ENCODE results near the gene MSL3B.
A peak's percentile ranks its signal among the peaks of the same experiment; 100 is the strongest.
"Not testable (repeated sequence)": the region's sequence is repeated elsewhere in the genome, so short reads cannot be mapped to it uniquely, and the experiment has no call there.

Gene MSL3B

DNA sequence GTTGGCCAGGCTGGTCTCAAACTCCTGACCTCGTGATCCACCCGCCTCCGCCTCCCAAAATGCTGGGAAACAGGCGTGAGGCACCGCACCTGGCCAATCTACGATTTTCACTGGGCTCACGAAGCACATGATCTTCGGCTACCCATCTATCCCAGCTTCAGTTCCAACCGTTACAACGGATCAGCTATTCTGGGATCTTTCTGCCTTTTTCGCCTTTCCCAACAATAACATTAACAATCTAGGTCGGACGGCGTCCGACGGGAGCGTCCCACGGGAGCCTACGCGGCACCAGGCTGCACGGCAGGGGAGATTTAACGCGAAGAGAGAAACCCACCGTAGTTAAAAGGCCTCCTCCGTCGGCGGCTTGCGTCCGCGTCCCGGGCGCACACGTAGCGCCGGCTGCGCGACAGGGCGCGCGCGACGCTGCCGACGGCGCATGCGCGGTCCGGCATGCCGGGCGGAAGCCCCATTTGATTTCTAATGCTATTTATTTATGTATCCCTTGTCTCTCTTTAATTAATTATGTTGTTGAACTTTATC is at the start of gene MSL3B:
MSL3B (minus strand) TSS at position 394 of the 540 bp plus-strand sequence.
- peak; percentile 14 for DNase-seq (ENCODE audit: low read depth)

DNA sequence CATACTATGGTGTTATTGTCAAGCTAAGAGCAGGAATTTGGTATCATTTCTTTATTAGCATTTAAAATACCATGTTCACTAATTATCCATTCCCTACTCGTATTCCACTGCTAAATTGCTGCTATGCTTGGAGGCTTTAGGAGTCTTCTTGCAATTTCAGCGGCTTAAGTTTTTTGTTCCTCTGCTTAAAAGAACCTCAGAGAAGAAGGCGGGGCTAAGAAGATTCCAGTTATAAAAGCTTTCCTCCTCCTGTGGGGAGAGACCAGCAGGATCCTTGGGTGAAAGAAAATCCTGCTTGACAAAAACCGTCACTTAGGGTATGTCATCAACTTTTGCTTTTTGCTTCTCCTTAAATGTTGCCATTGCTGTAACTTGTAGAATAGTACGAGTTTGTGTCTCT is 48.9 kb upstream of the MSL3B start, which contains the start of gene TRPM8:
TRPM8 (plus strand) TSS at position 258 of the 400 bp plus-strand sequence. CDS start 9,165 bp downstream, outside the sequence.
- no peak for DNase-seq (ENCODE audit: low read depth)

DNA sequence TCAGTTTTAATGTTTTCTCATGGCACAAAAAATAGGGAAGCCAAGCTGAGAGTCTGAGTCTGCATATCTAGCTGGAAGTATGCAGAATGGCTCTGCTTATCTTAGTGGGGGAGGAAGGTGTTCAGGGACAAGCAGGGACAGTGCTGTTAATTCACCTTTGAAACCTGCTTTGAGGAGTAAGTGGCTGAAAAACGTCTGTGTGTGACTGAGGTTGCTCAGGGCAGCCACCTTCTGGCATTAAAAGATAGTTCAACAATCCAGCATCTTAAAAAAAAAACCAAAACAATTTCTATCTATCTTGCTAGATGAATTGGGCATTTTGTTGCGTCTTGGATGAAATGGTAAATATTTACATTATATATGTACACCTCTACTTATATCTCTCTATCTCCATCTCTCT is 46.9 kb upstream of the MSL3B start:
- no peak for DNase-seq (ENCODE audit: low read depth)

DNA sequence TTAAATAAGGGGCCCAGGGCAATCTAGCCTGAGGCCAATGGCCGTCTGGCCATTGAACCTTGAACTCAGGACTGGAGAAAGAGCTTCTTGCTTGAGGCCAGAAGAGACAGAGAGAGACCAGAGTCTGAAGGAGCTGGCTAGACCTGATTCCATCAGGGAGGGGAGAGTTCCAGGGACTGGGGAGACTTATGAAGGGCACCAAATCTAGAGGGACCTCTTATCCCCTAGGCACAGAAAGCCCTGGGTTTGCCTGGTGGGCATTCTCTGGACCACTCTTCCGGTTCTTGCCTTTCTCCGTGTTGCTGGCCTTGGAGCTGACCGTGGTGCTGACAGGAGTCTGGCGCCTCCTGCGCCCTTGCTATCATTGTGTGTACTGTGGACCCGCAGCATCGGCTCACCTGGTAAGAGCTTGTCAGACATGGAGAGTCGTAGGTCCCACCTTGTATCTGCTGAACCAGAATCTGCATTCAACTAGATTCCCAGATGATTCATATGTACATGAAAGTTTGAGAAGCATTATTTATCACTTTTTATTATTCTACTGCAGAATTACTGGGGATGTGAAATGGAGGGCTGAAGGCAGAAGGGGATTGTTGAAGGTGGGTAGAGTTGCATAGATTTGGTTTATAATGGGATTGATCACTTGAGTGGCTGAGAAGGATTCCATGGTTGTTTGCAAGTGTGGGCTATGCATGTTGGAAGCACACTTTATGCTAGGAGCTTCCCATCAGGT is 44.7 kb upstream of the MSL3B start:
- peak; percentile 3 for DNase-seq (ENCODE audit: low read depth)

- no peak for DNase-seq (ENCODE audit: low read depth)
These were observed 39.4 kb upstream of the MSL3B start for GRCh38 chr2:233907627-233908026.

GRCh38 chr2:233905945-233906344 is 37.8 kb upstream of the MSL3B start:
- DNase-seq (ENCODE audit: low read depth) = no peak

DNA sequence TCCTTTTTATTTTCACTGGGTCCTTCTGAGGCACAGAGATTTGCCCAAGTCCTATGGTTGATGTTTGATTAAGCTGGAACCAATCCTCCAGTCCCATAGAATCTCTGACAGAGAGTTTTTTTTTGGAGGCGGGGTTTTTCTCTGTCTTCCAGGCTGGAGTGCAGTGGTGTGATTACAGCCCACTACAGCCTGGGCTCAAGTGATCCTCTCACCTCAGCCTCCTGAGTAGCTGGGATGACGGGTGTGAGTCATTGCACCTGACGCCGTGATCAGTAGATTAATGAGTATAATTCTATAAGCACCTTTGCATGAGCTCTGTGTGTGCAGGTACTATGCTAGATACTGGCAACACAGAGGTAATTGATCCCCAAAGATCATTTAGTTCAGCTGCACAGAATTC is 33.7 kb upstream of the MSL3B start:
- DNase-seq (ENCODE audit: low read depth) = no peak

GRCh38 chr2:233901367-233901766 is 33.2 kb upstream of the MSL3B start:
- no peak for DNase-seq (ENCODE audit: low read depth)

DNA sequence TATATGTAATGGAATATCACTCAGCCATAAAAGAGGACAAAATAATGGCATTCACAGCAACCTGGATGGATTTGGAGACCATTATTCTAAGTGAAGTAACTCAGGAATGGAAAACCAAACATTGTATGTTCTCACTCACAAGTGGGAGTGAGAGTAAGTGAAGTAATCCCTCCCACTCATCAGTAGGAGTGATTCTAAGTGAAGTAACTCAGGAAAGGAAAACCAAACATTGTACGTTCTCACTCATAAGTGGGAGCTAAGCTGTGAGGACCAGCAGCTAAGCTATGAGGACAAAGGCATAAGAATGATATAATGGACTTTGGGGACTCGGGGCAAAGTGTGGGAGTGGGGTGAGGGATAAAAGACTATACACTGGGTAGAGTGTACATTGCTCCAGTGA is 28.1 kb upstream of the MSL3B start:
- not testable (repeated sequence) for DNase-seq (ENCODE audit: low read depth)

DNA sequence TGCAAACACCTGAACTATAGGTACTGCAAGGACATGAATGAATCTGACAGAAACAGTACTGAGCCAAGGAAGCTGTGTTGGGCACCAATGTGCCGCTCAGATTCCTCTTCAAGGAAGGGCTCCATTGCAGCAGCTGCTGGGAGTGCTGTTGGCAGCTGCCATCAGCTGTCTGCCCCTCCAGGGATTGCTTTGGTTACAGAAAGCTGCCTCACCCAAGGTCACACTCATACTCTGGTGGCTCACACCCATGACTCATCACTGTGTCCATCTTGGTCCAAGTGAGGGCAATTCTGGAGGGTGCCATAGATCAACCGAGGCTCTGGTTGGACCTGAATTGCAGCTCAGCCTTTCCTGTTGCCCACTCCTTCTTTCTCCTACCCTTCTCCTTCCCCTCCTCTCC is 24.6 kb upstream of the MSL3B start:
- no peak for DNase-seq (ENCODE audit: low read depth)

DNA sequence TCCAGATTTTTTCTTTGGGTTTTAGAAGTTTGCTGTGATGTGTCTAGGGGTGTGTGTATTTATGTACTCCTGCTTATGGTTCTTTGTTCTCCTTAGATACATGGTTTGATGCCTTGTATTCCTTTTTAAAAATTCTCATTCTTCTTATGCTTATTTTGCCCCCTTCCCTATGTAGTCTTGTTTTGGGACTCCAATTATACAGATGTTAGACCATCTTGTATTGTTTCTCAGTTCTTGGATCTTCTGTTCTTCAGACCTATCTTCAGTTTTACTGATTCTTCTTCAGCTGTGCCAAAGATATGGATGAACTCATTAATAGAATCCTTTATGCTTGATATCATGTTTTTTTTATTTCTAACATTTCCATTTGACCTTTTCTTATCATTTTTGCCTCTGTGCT is 14.2 kb upstream of the MSL3B start:
- DNase-seq (ENCODE audit: low read depth) = no peak

DNA sequence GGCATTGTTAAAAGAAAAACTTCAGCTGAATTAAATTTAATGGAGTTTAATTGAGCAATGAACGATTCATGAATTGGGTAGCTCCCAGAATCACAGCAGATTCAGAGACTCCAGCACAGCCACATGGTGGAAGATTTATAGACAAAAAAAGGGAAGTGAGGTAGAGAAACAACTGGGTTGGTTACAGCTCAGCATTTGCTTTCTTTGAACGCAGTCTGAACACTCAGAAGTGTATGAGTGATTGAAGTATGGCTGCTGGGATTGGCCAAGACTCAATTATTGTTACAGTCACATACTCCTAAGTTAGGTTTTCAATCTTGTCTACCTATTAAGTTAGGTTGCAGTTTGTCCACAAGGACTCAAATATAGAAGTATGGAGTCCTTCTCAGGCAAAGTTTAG is 3.9 kb upstream of the MSL3B start:
- DNase-seq (ENCODE audit: low read depth) = not testable (repeated sequence)

DNA sequence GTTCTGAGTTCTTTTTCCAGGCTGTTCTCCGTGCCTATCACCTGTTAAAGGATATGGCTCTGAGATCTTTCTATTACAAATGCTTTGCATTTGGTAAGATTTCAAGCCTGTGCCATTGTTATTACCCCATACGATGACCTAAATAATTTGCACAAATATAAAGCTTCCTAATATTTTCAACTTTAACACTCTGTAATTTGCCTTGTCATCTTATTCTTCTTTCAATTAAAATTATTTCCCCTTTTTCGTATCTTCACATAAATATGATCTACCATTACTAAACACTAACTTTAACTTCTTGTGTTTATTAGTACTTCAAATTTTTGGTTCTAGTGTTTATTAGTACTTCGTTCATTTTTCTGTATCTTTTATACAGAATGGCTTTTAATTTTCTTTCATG is 3.2 kb upstream of the MSL3B start:
- no peak for DNase-seq (ENCODE audit: low read depth)

GRCh38 chr2:233866479-233866878 is 1.7 kb downstream of the MSL3B start:
- DNase-seq (ENCODE audit: low read depth) = no peak

DNA sequence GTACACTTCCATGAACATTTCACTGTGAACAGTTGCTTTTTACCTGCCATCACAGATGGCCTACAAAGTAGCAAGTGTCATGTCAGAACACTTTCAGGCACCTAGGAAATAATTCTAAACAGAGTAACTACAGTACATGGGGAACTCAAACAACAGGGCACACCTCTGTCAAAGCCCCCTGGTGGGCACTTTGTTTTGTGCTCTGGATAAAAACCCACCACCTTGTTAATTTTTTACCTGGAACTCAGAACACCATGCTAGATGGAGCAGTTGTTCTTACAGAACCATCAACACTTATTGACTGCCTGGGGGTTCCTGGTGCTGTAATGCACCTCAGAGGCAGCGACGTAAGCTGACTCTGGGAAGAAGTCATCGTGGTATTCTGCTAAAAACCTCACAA is 2.3 kb downstream of the MSL3B start:
- DNase-seq (ENCODE audit: low read depth) = no peak

- no peak for DNase-seq (ENCODE audit: low read depth)
These were observed 5.9 kb downstream of the MSL3B start for GRCh38 chr2:233862261-233862768.

DNA sequence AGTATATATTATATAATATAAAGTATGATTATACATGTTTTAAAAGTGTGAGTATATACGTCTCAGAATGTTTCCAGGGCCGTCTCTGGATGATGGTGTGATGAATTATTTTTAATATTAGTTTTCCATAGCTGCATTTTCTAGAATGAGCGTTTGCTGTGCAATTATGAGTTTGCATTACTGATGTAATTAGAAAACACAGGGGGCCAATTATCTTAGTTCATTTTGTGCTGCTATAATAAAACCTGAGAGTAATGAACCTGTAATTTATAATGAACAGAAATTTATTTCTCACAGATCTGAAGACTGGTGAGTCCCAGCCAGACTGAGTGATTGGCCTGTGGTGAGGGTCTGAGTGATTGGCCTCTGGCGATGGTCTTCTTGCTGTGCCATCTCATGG is 9.9 kb downstream of the MSL3B start:
- no peak for DNase-seq (ENCODE audit: low read depth)

- DNase-seq (ENCODE audit: low read depth) = no peak
These were observed 10.6 kb downstream of the MSL3B start for GRCh38 chr2:233857511-233858141.

- DNase-seq (ENCODE audit: low read depth) = no peak
These were observed 12.0 kb downstream of the MSL3B start for GRCh38 chr2:233856184-233856583.

DNA sequence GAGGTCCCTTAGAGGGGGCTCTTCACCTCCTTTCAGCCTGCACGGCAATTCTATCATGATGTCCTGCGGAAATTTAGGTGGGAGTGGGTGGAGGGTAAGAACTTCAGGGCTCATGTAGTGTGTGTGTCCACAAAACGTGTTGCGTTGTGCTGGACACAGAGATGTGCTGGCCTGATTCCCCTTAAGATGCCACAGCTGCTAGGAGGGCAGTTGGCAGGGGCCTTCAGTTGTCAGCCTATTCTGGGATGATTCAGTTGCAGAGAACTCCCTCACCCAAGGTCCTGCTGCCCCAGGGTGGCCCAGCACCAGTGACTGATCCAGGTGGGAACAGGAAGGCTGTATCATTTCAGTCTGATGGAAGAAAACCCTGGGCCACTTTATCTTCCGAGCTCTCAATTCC is 12.8 kb downstream of the MSL3B start:
- DNase-seq (ENCODE audit: low read depth) = no peak

GRCh38 chr2:233854241-233854981 is 13.8 kb downstream of the MSL3B start, which contains the start of gene HJURP:
Gene HJURP (minus strand): TSS chr2:233854535. CDS start chr2:233854500, 35 bp downstream.
- DNase-seq (ENCODE audit: low read depth) = peak; percentile 89

DNA sequence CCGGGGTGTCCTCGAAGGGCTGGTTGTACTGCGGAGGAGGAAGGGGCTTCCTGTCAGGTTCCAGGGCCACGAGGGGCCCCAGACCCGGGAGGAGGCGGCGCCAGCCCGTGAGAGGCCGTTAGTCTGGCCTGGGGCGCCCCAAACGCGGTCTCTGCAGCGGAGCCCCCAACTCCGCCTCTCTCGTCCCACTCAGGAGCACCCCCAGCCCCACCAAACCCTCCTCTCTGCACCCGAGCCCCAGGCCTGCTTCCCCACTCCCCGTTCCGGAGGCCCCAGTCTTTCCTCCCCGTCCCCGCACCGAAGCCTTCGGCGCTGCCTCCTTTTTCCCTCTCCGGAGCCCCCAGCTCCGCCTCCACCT is 14.3 kb downstream of the MSL3B start:
- no peak for DNase-seq (ENCODE audit: low read depth)

DNA sequence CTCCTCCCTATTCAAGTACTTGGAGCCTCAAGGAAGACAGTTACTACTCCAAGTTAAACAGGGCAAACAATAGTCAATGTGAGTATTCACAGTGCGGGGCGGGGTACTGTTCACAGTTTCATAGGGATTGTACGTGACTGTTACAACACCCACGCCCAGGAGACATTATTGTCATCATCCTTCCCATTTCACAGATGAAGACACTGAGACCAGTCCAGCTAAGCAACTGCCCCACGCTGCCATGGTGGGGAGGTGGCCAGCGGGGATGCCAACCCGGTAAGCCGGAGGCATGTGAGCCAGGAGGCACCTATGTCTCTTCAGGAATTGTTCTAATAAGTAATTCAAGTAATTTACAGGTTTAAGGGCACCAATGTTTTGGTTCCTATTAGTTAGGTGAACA is 14.8 kb downstream of the MSL3B start:
- DNase-seq (ENCODE audit: low read depth) = no peak

Data from stromal cell of bone marrow (primary cell).